Spleen (tissue), 7 donors: ENCODE measurements around the gene ATP1A1.

Source experiments
- POLR2AphosphoS5 ChIP-seq, 3 donors: sonication (generic); formaldehyde crosslinking; IDR thresholded peaks; one replicate each; pipeline ENCODE4 v1.5.1; 2017; ENCODE audit warnings: antibody characterized with exemption in 3 of 3
- TF ChIP-seq, protein P1 (sequence below), 11 experiments: fragments of 200-600 bp in 7 of 11; fragments of 450-650 bp in 4 of 11; sonication (generic) in 4 of 11; IDR thresholded peaks in 8 of 11; conservative IDR thresholded peaks in 3 of 11; 1 replicate in 7 of 11; 2 replicates in 4 of 11; pipeline versions ENCODE4 v1.4.0 to v1.8.0; 2016 to 2021; ENCODE audit warnings: antibody characterized with exemption in 11 of 11, inconsistent platforms in 4 of 11, mild to moderate bottlenecking in 1 of 11
- donor health status: DM: no; HTN: no; CAD: no; lungs with moderate emphysema.
- donor health status: DM: no; HTN: no; CAD: no.
- donor health status: DM: no; HTN: no; CAD: no.

DNA sequence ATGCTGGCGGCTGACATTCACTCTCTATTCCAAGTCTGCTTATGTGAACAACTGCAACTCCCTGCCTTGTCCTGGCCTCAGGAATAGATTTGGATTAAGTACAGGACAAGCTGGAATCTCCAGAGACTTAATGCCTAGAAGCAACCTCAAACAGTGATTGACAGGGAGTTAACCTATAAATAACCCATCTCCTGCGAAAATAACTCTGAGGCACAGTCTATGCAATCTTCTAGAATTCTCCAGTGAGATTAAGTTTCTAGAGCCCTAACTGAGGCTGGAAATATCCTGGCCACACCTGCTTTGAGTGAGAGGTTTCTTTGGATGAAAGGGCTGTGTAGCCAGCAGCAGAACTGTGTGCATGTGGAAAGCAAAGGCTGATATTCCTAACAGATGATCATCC lies 25.3 kb upstream of the ATP1A1 start:
- TF ChIP-seq, protein P1, sequence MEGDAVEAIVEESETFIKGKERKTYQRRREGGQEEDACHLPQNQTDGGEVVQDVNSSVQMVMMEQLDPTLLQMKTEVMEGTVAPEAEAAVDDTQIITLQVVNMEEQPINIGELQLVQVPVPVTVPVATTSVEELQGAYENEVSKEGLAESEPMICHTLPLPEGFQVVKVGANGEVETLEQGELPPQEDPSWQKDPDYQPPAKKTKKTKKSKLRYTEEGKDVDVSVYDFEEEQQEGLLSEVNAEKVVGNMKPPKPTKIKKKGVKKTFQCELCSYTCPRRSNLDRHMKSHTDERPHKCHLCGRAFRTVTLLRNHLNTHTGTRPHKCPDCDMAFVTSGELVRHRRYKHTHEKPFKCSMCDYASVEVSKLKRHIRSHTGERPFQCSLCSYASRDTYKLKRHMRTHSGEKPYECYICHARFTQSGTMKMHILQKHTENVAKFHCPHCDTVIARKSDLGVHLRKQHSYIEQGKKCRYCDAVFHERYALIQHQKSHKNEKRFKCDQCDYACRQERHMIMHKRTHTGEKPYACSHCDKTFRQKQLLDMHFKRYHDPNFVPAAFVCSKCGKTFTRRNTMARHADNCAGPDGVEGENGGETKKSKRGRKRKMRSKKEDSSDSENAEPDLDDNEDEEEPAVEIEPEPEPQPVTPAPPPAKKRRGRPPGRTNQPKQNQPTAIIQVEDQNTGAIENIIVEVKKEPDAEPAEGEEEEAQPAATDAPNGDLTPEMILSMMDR (IDR thresholded peaks at IDR 0.05 in 8 of 11, conservative IDR thresholded peaks at IDR 0.05 in 3 of 11) = no peak
- TF ChIP-seq POLR2AphosphoS5 (IDR thresholded peaks at IDR 0.05) = no peak
